Measurements from ENCODE around the gene HVCN1.

Gene HVCN1

DNA sequence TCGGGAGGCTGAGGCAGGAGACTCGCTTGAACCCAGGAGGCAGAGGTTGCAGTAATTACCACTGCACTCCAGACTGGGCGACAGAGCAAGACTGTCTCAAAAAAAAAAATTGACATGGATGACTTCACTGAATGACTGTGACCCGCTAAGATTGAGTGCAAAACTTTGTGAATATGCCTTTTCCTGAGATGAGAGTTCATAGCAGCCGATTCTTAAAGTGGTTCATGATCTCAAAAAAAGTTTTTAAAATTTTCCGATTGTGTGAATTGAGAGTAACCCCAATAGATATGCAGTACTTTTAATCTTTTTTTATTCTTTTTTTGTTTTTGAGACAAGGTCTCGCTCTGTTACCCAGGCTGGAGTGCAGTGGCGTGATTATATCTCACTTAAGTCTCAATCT is 73.7 kb downstream of the HVCN1 start:
- DNase-seq (ENCODE audit: low spot score), result no peak

DNA sequence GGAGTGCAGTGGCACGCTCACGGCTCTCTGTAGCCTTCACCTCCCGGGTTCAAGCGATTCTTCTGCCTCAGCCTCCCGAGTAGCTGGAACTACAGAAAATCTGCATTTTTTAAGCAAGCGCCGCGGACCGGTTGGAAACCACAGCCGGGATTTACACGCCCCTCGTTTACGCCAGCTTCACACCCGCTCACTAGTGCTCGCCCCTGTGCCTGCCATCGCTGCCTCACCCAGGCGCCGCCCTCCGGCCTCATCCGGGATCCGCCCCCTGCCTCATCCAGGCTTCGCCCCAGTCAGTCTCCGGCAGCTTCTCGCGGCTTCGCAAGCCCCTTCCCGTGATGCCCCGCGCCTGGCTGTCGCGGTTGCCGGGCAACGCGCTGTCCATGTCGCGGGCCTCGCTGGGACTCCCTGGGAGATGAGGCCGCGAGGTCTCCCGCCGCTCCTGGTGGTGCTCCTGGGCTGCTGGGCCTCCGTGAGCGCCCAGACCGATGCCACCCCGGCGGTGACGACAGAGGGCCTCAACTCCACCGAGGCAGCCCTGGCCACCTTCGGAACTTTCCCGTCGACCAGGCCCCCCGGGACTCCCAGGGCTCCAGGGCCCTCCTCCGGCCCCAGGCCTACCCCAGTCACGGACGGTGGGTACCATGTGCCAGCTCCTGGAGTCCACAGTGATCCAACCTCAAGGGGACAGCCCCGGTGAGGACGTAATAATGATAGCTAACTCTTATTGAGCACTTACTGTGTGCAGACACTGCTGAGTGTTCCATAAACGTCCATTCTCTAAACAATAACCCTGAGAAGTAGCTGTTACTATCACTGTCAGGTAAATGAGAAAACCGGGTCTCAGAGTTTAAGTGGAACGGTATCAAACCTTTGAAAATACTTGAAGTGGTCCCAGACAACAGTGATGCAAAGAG is 74.9 kb downstream of the HVCN1 start, which contains the start of gene TCTN1:
TCTN1 (plus strand) TSS at position 359 of the 914 bp plus-strand sequence; CDS start at position 413, 54 bp downstream.
- DNase-seq (ENCODE audit: low spot score), result peak; percentile 96

DNA sequence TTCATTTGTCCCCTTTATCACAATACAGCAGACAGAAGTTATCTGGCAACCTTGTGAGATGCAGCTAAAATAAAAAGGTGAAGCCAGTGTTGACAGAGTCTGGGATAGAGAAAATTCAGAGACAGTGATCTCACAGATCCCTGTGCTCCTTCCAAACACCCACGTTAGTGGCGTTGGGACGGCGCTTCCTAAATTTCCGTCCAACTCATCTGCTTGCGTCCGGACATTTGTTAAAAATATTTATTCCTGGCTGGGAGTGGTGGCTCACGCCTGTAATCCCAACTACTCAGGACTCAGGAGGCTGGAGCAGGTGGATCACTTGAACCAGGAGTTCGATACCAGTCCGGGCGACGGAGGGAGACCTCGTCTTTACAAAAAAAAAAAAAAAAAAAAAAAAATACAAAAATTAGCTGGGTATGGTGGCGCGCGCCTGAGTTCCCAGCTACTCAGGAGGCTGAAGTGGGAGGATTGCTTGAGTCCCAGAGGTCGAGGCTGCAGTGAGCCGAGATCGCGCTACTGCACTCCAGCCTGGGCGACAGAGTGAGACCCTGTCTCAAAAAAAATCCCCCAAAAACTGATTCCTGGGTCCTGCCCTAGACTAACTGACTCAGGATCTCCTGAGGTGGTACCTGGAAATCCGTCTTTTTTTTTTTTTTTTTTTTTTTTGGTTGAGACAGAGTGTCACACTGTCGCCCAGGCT is 75.7 kb downstream of the HVCN1 start:
- no peak for DNase-seq (ENCODE audit: low spot score)

DNA sequence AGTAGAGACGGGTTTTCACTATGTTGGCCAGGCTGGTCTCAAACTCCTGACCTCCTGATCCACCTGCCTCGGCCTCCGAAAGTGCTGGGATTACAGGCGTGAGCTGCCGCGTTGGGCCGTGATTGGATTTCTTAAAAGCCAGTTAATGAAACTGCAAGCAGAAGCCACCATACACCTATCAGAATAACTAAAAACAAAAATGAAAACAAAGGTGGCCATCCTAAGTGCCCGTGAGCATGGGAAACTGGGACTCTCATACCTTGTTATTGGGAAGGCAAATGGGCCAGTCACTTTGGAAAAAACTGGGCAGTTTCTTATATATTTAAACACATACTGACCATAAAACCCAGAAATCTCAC is 82.7 kb downstream of the HVCN1 start:
- DNase-seq (ENCODE audit: low spot score), result no peak

DNA sequence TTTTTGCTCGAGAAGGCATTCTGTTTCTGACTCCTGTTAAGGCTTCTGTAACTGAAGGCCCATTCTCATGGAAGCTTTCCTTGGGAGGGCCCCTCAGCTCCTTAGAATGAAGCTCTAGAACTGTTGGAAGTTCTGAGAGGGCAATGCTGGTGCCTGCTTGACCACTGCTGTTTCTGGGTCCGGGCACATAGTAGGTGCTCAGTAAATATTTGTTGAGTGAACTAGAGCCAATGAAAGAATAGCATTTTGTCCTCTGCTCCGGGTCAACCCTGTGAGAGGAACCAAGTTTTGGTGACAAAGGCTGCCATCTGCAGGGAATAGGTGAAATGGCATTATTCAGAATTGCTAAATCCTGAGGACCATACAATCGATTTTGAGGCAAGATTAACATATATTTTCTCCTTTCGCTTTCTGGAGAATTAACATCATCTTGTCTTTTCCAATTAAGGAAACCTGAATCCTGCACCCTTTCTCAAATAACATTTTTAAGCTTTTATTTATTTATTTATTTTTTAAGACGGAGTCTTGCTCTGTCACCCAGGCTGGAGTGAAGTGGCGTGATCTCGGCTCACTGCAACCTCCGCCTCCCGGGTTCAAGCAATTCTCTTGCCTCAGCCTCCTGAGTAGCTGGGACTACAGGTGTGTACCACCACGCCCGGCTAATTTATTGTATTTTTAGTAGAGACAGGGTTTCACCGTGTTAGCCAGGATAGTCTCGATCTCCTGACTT is 86.7 kb downstream of the HVCN1 start:
- DNase-seq (ENCODE audit: low spot score), result peak; percentile 62

DNA sequence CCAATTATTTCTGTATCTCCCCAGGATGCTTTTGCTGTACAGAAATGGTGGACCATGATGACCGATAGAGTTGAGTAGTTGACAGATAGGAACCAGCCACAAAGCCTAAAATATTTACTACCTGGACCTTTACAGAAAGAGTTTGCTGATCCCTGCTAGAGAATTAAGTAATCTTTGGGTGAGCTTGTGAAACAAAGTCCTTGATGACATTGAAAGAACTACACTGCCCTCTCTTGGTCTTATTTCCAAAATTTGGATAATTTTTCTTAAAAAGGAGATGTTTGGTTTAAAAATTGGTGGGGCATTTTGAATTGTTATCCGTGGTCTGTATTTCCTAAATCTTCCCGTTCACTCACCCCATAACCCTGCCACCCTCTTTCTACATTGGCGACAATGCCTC is 88.7 kb downstream of the HVCN1 start:
- peak; percentile 60 for DNase-seq (ENCODE audit: low spot score)

DNA sequence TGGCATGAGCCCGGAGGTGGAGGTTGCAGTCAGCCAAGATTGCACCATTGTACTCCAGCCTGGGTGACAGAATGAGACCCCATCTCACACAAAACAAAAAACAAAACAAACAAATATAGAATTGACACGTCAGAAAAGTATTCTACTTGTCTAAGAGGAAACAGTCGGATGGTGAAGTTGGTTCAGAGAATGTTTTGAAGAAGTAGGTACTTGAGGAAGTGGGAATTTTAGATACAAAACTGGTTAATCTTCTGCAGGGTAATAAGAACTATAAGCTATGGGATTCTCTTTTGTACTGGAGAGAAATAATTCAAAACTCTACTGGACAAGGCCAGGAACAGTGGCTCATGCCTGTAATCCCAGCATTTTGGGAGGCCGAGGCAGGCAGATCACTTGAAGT is 89.6 kb downstream of the HVCN1 start:
- DNase-seq (ENCODE audit: low spot score), result no peak
